Gastrocnemius medialis (tissue), 4 donors: ENCODE results near the gene CCNC.

Source experiments
- POLR2A ChIP-seq, 2 donors: fragments of 450-650 bp; IDR thresholded peaks; one replicate each; pipeline ENCODE4 v1.6.1; 2017; ENCODE audit warnings: antibody characterized with exemption in 2 of 2, mild to moderate bottlenecking in 2 of 2, moderate library complexity in 2 of 2
- TF ChIP-seq, protein P1 (sequence below), 5 experiments: fragments of 450-650 bp in 3 of 5; fragments of 200-600 bp in 2 of 5; sonication (generic) in 2 of 5; IDR thresholded peaks in 4 of 5; conservative IDR thresholded peaks in 1 of 5; 1 replicate in 4 of 5; 2 replicates in 1 of 5; pipeline ENCODE4 v1.5.1; 2016 to 2019; ENCODE audit warnings: antibody characterized with exemption in 5 of 5, mild to moderate bottlenecking in 3 of 5, moderate library complexity in 3 of 5

DNA sequence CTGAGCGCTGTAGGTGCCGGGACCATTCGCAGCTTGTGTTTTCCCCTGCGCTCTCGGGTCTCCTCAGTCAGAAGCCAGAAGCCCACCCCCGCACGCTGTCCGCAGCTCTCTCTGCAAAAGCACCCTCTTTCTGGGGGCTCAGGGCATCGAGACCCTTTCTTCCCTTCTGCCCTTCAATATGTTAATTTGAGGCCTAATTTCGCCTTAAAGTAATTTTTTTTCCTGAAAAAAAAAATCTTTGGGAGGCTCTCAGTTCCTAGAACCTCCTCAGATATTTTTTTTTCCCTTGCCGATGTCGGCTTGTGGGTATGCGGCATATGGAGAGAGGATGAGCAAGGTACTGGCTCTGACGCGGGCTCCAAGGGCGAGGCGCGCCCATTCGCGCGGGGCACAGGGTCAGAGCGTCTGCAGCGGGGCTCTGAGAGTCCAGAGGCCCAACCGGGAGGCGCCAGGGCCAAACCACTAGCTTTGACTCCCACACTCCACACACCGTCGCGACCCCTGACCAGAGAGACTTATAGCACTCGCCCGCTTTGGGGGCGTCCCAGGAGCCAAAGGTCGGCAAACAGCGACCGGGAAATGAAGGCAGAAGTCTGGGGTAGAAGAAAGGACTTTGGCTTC is 39.1 kb upstream of the CCNC start:
- TF ChIP-seq POLR2A (IDR thresholded peaks at IDR 0.05): no peak
- TF ChIP-seq, protein P1, sequence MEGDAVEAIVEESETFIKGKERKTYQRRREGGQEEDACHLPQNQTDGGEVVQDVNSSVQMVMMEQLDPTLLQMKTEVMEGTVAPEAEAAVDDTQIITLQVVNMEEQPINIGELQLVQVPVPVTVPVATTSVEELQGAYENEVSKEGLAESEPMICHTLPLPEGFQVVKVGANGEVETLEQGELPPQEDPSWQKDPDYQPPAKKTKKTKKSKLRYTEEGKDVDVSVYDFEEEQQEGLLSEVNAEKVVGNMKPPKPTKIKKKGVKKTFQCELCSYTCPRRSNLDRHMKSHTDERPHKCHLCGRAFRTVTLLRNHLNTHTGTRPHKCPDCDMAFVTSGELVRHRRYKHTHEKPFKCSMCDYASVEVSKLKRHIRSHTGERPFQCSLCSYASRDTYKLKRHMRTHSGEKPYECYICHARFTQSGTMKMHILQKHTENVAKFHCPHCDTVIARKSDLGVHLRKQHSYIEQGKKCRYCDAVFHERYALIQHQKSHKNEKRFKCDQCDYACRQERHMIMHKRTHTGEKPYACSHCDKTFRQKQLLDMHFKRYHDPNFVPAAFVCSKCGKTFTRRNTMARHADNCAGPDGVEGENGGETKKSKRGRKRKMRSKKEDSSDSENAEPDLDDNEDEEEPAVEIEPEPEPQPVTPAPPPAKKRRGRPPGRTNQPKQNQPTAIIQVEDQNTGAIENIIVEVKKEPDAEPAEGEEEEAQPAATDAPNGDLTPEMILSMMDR (IDR thresholded peaks at IDR 0.05 in 4 of 5, conservative IDR thresholded peaks at IDR 0.05 in 1 of 5): no peak
